B cell (primary cell): ENCODE results near the gene BCHE.

Experiments
- EZH2 ChIP-seq: IDR thresholded peaks from 2 replicates; pipeline ENCODE4 v1.6.1; 2012; ENCODE audit warnings: borderline replicate concordance, low read depth, mild to moderate bottlenecking, moderate library complexity, low read length; ENCODE audit not compliant: insufficient read depth, poor library complexity, severe bottlenecking
- TF ChIP-seq, protein P1 (sequence below): fragments of 200-600 bp; IDR thresholded peaks from one replicate; pipeline ENCODE4 v1.8.0; 2022; ENCODE audit warnings: antibody characterized with exemption, mild to moderate bottlenecking

DNA sequence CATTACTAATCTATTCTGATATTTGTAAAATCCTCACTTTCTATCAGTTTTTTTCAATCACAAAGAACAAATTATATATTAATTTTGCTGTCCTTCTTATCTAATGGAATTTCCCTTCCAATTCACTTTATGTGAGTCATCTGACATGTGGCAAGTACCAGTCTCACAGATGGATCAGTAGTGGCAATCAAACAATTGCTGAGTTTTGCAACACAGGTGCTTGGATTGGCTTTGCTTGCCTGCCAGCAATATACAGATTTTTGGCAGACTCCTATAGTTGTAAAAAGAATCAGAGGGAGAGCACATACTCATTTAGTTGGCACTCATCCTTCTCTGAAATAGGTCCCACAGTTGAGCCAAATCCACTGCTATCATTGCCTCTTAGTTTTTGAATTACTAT is 83.7 kb downstream of the BCHE start:
- no peak for TF ChIP-seq EZH2
- TF ChIP-seq, protein P1, sequence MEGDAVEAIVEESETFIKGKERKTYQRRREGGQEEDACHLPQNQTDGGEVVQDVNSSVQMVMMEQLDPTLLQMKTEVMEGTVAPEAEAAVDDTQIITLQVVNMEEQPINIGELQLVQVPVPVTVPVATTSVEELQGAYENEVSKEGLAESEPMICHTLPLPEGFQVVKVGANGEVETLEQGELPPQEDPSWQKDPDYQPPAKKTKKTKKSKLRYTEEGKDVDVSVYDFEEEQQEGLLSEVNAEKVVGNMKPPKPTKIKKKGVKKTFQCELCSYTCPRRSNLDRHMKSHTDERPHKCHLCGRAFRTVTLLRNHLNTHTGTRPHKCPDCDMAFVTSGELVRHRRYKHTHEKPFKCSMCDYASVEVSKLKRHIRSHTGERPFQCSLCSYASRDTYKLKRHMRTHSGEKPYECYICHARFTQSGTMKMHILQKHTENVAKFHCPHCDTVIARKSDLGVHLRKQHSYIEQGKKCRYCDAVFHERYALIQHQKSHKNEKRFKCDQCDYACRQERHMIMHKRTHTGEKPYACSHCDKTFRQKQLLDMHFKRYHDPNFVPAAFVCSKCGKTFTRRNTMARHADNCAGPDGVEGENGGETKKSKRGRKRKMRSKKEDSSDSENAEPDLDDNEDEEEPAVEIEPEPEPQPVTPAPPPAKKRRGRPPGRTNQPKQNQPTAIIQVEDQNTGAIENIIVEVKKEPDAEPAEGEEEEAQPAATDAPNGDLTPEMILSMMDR = no peak
